Measurements from ENCODE around the gene LGALS7B. TPM values are rescaled to one million over a fixed set of nuclear protein-coding genes. Genes with fewer than 3 reads are reported as not detected.
"Not testable (repeated sequence)": the region's sequence is repeated elsewhere in the genome, so short reads cannot be mapped to it uniquely, and the experiment has no call there.

The LGALS7B gene
- total RNA-seq, 3 donors from 2014 or later (not counting 1 experiment from before 2014, with no cell fraction given), result not detected

DNA sequence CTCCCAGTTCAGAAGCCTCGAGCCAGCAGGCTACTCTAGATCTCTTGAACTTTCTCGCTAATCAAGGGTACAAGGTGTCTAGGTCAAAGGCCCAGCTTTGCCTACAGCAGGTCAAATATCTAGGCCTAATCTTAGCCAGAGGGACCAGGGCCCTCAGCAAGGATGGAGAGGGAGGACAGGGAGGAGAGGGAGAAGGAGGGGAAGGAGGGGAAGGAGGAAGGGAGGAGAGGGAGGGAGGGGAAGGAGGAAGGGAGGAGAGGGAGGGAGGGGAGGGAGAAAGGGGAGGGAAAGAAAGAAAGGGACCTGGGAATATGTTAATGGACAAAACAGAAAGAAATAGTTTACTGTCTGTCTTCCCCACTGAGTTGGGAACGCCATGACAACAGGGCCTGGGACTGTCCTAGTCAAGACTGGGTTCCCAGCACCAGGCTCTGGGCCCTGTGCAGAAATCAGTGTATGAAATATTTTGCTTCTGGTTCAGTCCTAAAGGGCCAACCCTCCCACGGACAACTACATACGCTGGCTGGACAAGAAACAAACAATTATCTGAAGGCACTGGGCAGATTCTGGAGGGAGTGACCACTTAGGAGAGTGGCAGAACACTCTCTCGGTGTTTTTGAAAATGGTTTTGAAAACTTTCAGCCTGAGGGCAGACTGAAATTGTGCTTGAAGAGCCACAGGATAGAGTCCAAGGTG, 38.0 kb downstream of the LGALS7B start:
- Mint-ChIP-seq H3K36me3 (no peaks in the 10 kb centered on the region), H3K9me3 (no peaks in the 10 kb centered on the region), H3K4me1 (peaks cover 28 to 36% of the 10 kb centered on the region in 2 donors), H3K27me3 (ENCODE audit: low read depth in 2 of 2) (no peaks in the 10 kb centered on the region), H3K4me3 (no peak overlapping the region), H3K27ac (peak overlapping the region in 1 of 2 donors; percentile 31)
- no peak for DNase-seq
- intact Hi-C loops (cut with micrococcal nuclease), result no loop called here
- H3K9me3 ChIP-seq (ENCODE audit: control insufficient read depth, insufficient read depth, low read length), result no peaks in the 10 kb centered on the region
- H3K4me3 ChIP-seq (ENCODE audit: low read length), result no peak overlapping the region
- H3K36me3 ChIP-seq (ENCODE audit: control insufficient read depth, insufficient read depth, low read length), result peaks cover 19% of the 10 kb centered on the region
- TF ChIP-seq, protein P1, sequence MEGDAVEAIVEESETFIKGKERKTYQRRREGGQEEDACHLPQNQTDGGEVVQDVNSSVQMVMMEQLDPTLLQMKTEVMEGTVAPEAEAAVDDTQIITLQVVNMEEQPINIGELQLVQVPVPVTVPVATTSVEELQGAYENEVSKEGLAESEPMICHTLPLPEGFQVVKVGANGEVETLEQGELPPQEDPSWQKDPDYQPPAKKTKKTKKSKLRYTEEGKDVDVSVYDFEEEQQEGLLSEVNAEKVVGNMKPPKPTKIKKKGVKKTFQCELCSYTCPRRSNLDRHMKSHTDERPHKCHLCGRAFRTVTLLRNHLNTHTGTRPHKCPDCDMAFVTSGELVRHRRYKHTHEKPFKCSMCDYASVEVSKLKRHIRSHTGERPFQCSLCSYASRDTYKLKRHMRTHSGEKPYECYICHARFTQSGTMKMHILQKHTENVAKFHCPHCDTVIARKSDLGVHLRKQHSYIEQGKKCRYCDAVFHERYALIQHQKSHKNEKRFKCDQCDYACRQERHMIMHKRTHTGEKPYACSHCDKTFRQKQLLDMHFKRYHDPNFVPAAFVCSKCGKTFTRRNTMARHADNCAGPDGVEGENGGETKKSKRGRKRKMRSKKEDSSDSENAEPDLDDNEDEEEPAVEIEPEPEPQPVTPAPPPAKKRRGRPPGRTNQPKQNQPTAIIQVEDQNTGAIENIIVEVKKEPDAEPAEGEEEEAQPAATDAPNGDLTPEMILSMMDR (IDR thresholded peaks at IDR 0.05), result no peak
- WGBS (ENCODE audit: insufficient coverage), result 98% methylated on average over 6 of the region's 6 CpGs
- H3K4me1 ChIP-seq (ENCODE audit: control insufficient read depth, insufficient read depth, low read length), result peaks cover 11% of the 10 kb centered on the region
- no peak overlapping the region for H3K27ac ChIP-seq (ENCODE audit: low read length)
- no peaks in the 10 kb centered on the region for H3K27me3 ChIP-seq (ENCODE audit: control insufficient read depth, insufficient read depth, low read length)
- no peak for ATAC-seq

DNA sequence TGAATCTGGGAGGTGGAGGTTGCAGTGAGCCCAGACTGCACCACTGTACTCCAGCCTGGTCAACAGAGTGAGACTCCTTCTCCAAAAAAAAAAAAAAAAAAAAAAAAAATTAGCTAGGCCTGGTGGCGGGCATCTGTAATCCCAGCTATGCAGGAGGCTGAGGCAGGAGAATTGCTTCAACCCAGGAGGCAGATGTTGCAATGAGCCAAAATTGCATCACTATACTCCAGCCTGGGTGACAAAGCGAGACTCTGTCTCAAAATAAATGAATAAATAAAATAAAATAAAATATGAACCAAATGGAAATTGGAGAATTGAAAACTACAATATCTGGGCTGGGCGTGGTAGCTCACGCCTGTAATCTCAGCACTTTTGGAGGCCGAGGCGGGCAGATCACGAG, 40.2 kb downstream of the LGALS7B start:
- DNase-seq; H3K9me3 Mint-ChIP-seq; H3K36me3 Mint-ChIP-seq; H3K9me3 ChIP-seq (ENCODE audit: control insufficient read depth, insufficient read depth, low read length); H3K4me3 Mint-ChIP-seq; ATAC-seq; H3K27me3 ChIP-seq (ENCODE audit: control insufficient read depth, insufficient read depth, low read length); H3K27ac ChIP-seq (ENCODE audit: low read length); H3K4me3 ChIP-seq (ENCODE audit: low read length); intact Hi-C loops (cut with micrococcal nuclease); H3K27me3 Mint-ChIP-seq (ENCODE audit: low read depth in 2 of 2); H3K27ac Mint-ChIP-seq: not testable (repeated sequence)
- WGBS (ENCODE audit: insufficient coverage), result 94% methylated on average over 6 of the region's 7 CpGs
- H3K4me1 ChIP-seq (ENCODE audit: control insufficient read depth, insufficient read depth, low read length), result peaks cover 16% of the 10 kb centered on the region
- peaks cover 17% of the 10 kb centered on the region for H3K36me3 ChIP-seq (ENCODE audit: control insufficient read depth, insufficient read depth, low read length)
- H3K4me1 Mint-ChIP-seq, result peaks cover 22 to 27% of the 10 kb centered on the region in 2 donors

DNA sequence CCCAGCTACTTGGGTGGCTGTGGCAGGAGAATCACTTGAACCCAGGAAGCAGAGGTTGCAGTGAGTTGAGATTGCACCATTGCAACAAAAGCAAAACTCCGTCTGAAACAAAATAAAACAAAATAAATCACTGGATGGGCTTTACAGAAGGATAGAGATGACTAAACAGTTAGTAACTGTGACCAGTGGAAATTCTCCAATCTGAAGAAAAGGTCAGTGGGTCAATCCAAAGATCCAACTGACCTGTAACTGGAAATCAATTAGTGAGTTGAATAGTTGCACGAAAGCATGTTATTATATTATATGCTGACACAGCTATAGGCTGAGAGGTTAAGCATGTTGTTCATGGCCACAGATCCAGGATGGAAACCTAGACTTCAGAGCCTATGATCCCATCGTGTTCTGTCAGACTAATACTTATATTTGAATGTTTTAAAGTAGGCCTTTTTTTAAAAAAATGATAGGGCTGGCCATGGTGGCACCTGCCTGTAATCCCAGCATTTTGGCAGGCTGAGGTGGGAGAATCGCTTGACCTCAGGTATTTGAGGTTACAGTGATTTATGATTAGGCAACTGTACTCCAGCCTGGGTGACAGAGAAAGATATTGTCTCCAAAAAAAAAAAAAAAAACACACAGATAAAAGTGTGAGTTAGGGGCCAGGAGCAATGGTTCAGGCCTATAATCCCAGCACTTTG, 41.2 kb downstream of the LGALS7B start:
- H3K9me3 ChIP-seq (ENCODE audit: control insufficient read depth, insufficient read depth, low read length), result no peaks in the 10 kb centered on the region
- H3K4me3 ChIP-seq (ENCODE audit: low read length), result no peak overlapping the region
- Mint-ChIP-seq H3K9me3 (no peaks in the 10 kb centered on the region), H3K27me3 (ENCODE audit: low read depth in 2 of 2) (no peaks in the 10 kb centered on the region), H3K4me1 (peaks cover 14 to 22% of the 10 kb centered on the region in 2 donors), H3K36me3 (no peaks in the 10 kb centered on the region), H3K27ac (peak overlapping the region; percentile 93 to 95), H3K4me3 (peak overlapping the region; percentile 97)
- 89% methylated on average over 3 of the region's 4 CpGs for WGBS (ENCODE audit: insufficient coverage)
- TF ChIP-seq, protein P1 (IDR thresholded peaks at IDR 0.05), result no peak
- no peaks in the 10 kb centered on the region for H3K27me3 ChIP-seq (ENCODE audit: control insufficient read depth, insufficient read depth, low read length)
- intact Hi-C loops (cut with micrococcal nuclease), result loop anchor here (2.0 to 5.0 kb wide), 2 partner anchors 67 to 101 kb away; partner anchors contain the start of genes MRPS12, NFKBIB, SARS2 and SIRT2
- peaks cover 17% of the 10 kb centered on the region for H3K36me3 ChIP-seq (ENCODE audit: control insufficient read depth, insufficient read depth, low read length)
- DNase-seq (no peak), ATAC-seq (no peak)
- H3K27ac ChIP-seq (ENCODE audit: low read length), result no peak overlapping the region
- peaks cover 16% of the 10 kb centered on the region for H3K4me1 ChIP-seq (ENCODE audit: control insufficient read depth, insufficient read depth, low read length)

- peaks cover 26% of the 10 kb centered on the region for H3K36me3 ChIP-seq (ENCODE audit: control insufficient read depth, insufficient read depth, low read length)
- Mint-ChIP-seq H3K27me3 (ENCODE audit: low read depth in 2 of 2) (no peaks in the 10 kb centered on the region), H3K9me3 (no peaks in the 10 kb centered on the region), H3K4me3 (peak overlapping the region; percentile 97), H3K27ac (peak overlapping the region; percentile 93 to 95), H3K36me3 (no peaks in the 10 kb centered on the region), H3K4me1 (peaks cover 14 to 22% of the 10 kb centered on the region in 2 donors)
- DNase-seq (no peak), ATAC-seq (peak; percentile 39 to 52 (median 43))
- intact Hi-C loops (cut with micrococcal nuclease), result loop anchor here (1.0 to 5.0 kb wide), 4 partner anchors 19 to 100 kb away; partner anchors contain the start of genes MRPS12, NFKBIB, SARS2 and SIRT2
- peak overlapping the region; percentile 64 for H3K4me3 ChIP-seq (ENCODE audit: low read length)
- peaks cover 16% of the 10 kb centered on the region for H3K4me1 ChIP-seq (ENCODE audit: control insufficient read depth, insufficient read depth, low read length)
- TF ChIP-seq, protein P1 (IDR thresholded peaks at IDR 0.05), result no peak
- WGBS (ENCODE audit: insufficient coverage), result 5% methylated on average over 16 of the region's 16 CpGs
- no peaks in the 10 kb centered on the region for H3K9me3 ChIP-seq (ENCODE audit: control insufficient read depth, insufficient read depth, low read length)
- no peaks in the 10 kb centered on the region for H3K27me3 ChIP-seq (ENCODE audit: control insufficient read depth, insufficient read depth, low read length)
- peak overlapping the region; percentile 69 for H3K27ac ChIP-seq (ENCODE audit: low read length)
Observed at GRCh38 chr19:38831142-38831605, 42.2 kb downstream of the LGALS7B start.

Data from natural killer cell (primary cell).